HG03439 (cell line): ENCODE results near the gene CLMN.

Source experiments
- ATAC-seq: cut with Tn5 transposase; IDR thresholded peaks from one replicate; pipeline ENCODE4 v1.9.1; 2021; ENCODE audit warnings: mild to moderate bottlenecking, moderate library complexity; ENCODE audit not compliant: unreplicated experiment

CLMN gene

GRCh38 chr14:95345032-95345431 is 25.3 kb upstream of the CLMN start:
- ATAC-seq: no peak

- no peak for ATAC-seq
Measured at GRCh38 chr14:95344536-95344935, 24.8 kb upstream of the CLMN start.

- ATAC-seq: no peak
Measured at GRCh38 chr14:95341564-95341963, 21.9 kb upstream of the CLMN start.

GRCh38 chr14:95341115-95341514 is 21.4 kb upstream of the CLMN start:
- ATAC-seq: no peak

- ATAC-seq: no peak
Measured at GRCh38 chr14:95340201-95340697, 20.5 kb upstream of the CLMN start.

- ATAC-seq: no peak
Measured at GRCh38 chr14:95339301-95339865, 19.7 kb upstream of the CLMN start.

- ATAC-seq: no peak
Measured at GRCh38 chr14:95338436-95338835, 18.7 kb upstream of the CLMN start.

GRCh38 chr14:95337041-95337595 is 17.4 kb upstream of the CLMN start:
- no peak for ATAC-seq

GRCh38 chr14:95336192-95336760 is 16.6 kb upstream of the CLMN start:
- ATAC-seq: no peak

GRCh38 chr14:95335071-95335470 is 15.4 kb upstream of the CLMN start:
- no peak for ATAC-seq

GRCh38 chr14:95334044-95334443 is 14.3 kb upstream of the CLMN start:
- no peak for ATAC-seq

- ATAC-seq: no peak
Measured at GRCh38 chr14:95332641-95333040, 12.9 kb upstream of the CLMN start.

GRCh38 chr14:95331708-95332408 is 12.2 kb upstream of the CLMN start:
- no peak for ATAC-seq

GRCh38 chr14:95330591-95331370 is 11.1 kb upstream of the CLMN start:
- no peak for ATAC-seq

GRCh38 chr14:95329941-95330340 is 10.2 kb upstream of the CLMN start:
- no peak for ATAC-seq

- no peak for ATAC-seq
Measured at GRCh38 chr14:95328729-95329503, 9.2 kb upstream of the CLMN start.

GRCh38 chr14:95327558-95328374 is 8.1 kb upstream of the CLMN start:
- peak; percentile 97 for ATAC-seq

GRCh38 chr14:95326987-95327386 is 7.3 kb upstream of the CLMN start:
- no peak for ATAC-seq

GRCh38 chr14:95323917-95324316 is 4.2 kb upstream of the CLMN start:
- no peak for ATAC-seq

- no peak for ATAC-seq
Measured at GRCh38 chr14:95323361-95323760, 3.7 kb upstream of the CLMN start.
